Skeletal muscle satellite cell (primary cell): ENCODE results near the gene EIF4E1B.

ENCODE experiments used
- H3K27me3 ChIP-seq: 2 replicates; pipeline ENCODE4 v1.7.0; 2013; ENCODE audit warnings: low read length; ENCODE audit not compliant: control insufficient read depth, insufficient read depth
- H3K36me3 ChIP-seq: 2 replicates; pipeline ENCODE4 v1.7.0; 2013; ENCODE audit warnings: mild to moderate bottlenecking, control low read depth, low read length; ENCODE audit not compliant: insufficient read depth
- H3K4me1 ChIP-seq: 2 replicates; pipeline ENCODE4 v1.7.0; 2013; ENCODE audit warnings: low read length; ENCODE audit not compliant: control insufficient read depth, insufficient read depth
- H3K4me2 ChIP-seq: 2 replicates; pipeline ENCODE4 v1.7.0; 2013; ENCODE audit warnings: mild to moderate bottlenecking, low read length
- H3K4me3 ChIP-seq: 2 replicates; pipeline ENCODE4 v1.7.0; 2013; ENCODE audit warnings: low read length
- H3K9ac ChIP-seq: 2 replicates; pipeline ENCODE4 v1.7.0; 2013; ENCODE audit warnings: mild to moderate bottlenecking, low read depth, low read length, moderate library complexity
- H3K9me3 ChIP-seq: replicated peaks from 2 replicates; pipeline ENCODE4 v1.7.0; 2013; ENCODE audit warnings: mild to moderate bottlenecking, control low read depth, low read length

The EIF4E1B gene

GRCh38 chr5:176629317-176629852, 1.1 kb upstream of the EIF4E1B start:
- H3K9ac ChIP-seq = no peak overlapping the region
- H3K36me3 ChIP-seq = no peaks in the 10 kb centered on the region
- peaks cover 8% of the 10 kb centered on the region for H3K4me1 ChIP-seq
- no peak overlapping the region for H3K4me3 ChIP-seq
- H3K27me3 ChIP-seq = peaks cover 89% of the 10 kb centered on the region
- H3K9me3 ChIP-seq = no peaks in the 10 kb centered on the region
- H3K4me2 ChIP-seq = peak overlapping the region; percentile 88

GRCh38 chr5:176630681-176631222, 277 bp downstream of the EIF4E1B start:
- Histone ChIP-seq H3K9ac (no peak overlapping the region), H3K4me2 (peak overlapping the region; percentile 88), H3K4me1 (peaks cover 8% of the 10 kb centered on the region), H3K27me3 (peaks cover 88% of the 10 kb centered on the region), H3K9me3 (peaks cover 3% of the 10 kb centered on the region), H3K4me3 (peak overlapping the region; percentile 57), H3K36me3 (no peaks in the 10 kb centered on the region)

DNA sequence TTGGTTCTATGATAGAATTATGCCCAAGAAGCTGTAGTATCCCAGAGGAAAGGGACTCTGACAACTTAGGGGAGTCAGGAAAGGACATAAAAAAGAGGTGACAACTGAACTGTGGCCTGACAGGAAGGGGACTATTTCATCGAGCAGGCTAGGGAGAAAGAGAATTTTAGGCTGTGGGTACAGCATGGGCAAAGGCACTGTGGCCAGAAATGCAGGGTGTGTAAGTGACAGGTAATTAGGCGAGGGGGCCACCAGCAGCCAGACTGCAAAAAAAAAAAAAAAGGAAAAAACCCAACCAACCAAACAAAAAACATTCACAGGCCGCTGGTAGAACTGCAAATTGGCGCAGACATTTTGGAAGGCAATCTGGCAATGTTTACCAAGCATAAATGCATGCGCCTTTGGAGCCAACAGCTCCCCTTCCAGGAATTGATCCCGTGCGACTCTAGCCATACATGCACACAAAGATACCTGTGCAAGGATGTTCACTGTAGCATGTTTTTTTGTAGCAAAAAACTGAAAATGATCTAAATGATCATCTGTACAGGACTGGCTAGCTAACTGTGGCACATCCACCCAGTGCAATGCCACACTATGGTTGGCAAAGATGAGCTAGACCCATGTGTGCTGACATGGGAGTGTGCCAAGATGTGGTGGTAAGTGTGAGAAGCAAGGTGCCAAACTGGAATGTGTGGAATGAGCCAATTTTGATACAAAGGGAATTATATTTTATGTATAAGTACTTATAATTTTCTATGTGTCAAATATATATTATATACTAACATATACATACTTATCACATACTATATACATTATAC, 1.1 kb downstream of the EIF4E1B start:
- Histone ChIP-seq H3K4me1 (peaks cover 8% of the 10 kb centered on the region), H3K27me3 (peaks cover 88% of the 10 kb centered on the region)

DNA sequence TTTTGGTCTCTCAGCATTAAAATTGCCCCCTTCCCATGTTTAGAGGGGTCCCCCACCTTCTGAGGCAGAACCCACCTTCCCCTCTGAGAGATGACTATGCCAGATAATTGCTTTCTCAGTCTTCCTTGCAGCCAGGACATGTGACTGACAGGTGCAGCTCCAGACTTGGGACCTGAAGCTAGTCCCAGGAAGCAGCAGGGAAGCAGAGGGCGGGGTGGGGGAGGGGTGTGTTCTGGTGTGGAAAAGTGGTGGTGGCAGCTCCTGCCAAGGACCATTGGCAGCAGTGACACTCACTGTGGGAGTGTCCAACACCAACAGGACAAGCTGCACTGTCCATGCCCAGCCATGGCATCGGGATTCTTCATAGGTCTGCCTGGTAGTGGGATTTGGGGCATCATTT, 2.3 kb downstream of the EIF4E1B start:
- H3K9ac ChIP-seq = no peak overlapping the region
- peaks cover 88% of the 10 kb centered on the region for H3K27me3 ChIP-seq
- no peaks in the 10 kb centered on the region for H3K36me3 ChIP-seq
- no peak overlapping the region for H3K4me3 ChIP-seq
- H3K4me2 ChIP-seq = no peak overlapping the region
- H3K4me1 ChIP-seq = peaks cover 8% of the 10 kb centered on the region
- H3K9me3 ChIP-seq = peaks cover 3% of the 10 kb centered on the region

More for the DNA sequence above, 1.1 kb downstream of the EIF4E1B start:
- H3K9ac ChIP-seq = no peak overlapping the region
- H3K4me2 ChIP-seq = no peak overlapping the region
- H3K9me3 ChIP-seq = peaks cover 3% of the 10 kb centered on the region
- no peaks in the 10 kb centered on the region for H3K36me3 ChIP-seq
- H3K4me3 ChIP-seq = no peak overlapping the region

- H3K9me3 ChIP-seq = peaks cover 3% of the 10 kb centered on the region
- H3K27me3 ChIP-seq = peaks cover 89% of the 10 kb centered on the region
- no peak overlapping the region for H3K9ac ChIP-seq
- no peaks in the 10 kb centered on the region for H3K36me3 ChIP-seq
- H3K4me3 ChIP-seq = no peak overlapping the region
- H3K4me1 ChIP-seq = peaks cover 8% of the 10 kb centered on the region
- H3K4me2 ChIP-seq = no peak overlapping the region
Measured at GRCh38 chr5:176633598-176633997, 3.1 kb downstream of the EIF4E1B start.

DNA sequence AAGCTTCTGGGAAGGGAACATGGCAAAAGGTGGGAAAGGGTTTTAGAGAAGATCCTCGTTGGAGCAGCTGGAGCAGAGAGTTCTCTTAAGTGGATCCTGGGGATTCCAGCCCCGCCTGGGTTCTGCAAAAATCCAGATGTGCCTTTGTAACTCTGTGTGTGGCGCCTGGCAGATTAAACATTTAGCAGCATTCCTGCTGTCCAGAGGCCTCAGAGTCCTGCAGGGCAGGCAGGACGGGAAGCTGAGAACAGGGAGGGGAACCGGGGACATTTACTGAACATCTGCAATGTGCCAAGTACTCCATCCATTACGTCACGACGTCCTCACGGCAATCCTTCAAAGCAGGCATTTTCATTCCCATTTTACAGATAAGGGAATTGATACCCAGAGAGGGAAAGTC, 6.0 kb downstream of the EIF4E1B start:
- Histone ChIP-seq H3K9me3 (peaks cover 3% of the 10 kb centered on the region), H3K4me2 (no peak overlapping the region), H3K4me3 (no peak overlapping the region), H3K9ac (no peak overlapping the region), H3K4me1 (no peaks in the 10 kb centered on the region), H3K36me3 (no peaks in the 10 kb centered on the region), H3K27me3 (peaks cover 61% of the 10 kb centered on the region)

- H3K27me3 ChIP-seq = peaks cover 52% of the 10 kb centered on the region
- H3K9me3 ChIP-seq = peaks cover 3% of the 10 kb centered on the region
- no peaks in the 10 kb centered on the region for H3K36me3 ChIP-seq
- H3K4me3 ChIP-seq = no peak overlapping the region
- H3K4me2 ChIP-seq = no peak overlapping the region
- H3K9ac ChIP-seq = no peak overlapping the region
- H3K4me1 ChIP-seq = no peaks in the 10 kb centered on the region
Measured at GRCh38 chr5:176637556-176637955, 7.1 kb downstream of the EIF4E1B start.

DNA sequence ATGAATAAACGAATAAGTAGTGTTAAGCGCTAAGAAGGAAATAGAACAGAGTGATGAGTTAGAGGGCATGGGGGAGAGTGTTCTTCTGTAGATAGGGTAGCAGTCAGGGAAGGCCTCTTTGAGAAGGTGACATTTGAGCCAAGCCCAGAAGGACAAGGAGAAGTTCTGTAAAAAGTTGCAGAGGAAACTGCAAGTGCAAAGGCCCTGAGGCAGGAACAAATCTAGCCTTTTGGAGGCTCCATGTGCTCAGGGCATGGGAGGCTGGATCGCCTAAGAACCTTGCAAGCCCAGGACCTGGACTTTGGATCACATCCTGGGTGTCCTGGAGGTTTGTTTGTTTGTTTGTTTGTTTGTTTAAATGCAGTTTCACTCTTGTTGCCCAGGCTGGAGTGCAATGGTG, 8.0 kb downstream of the EIF4E1B start:
- Histone ChIP-seq H3K27me3 (peaks cover 43% of the 10 kb centered on the region), H3K4me1 (no peaks in the 10 kb centered on the region), H3K4me2 (no peak overlapping the region), H3K4me3 (no peak overlapping the region), H3K36me3 (no peaks in the 10 kb centered on the region), H3K9me3 (peaks cover 3% of the 10 kb centered on the region), H3K9ac (no peak overlapping the region)

DNA sequence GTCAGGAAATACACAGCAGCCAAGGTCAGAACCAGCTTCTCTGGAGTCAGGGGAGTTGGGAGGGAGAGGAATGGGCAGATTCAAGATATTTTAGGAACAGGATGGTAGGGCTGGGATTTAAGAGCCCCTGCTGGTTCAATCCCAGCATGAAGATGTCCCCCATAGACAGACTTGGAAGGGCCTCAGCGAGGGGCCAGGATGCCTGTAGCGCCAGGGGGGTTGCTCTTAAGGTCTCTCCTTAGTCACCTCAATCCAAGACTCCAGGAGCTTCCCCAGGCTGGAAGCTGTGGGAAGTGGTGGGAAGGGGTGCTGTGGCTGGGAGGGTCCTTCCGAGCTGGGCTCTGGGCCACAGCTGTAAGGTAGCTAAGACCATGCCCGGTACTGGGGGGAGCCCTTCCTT, 8.7 kb downstream of the EIF4E1B start:
- peaks cover 36% of the 10 kb centered on the region for H3K27me3 ChIP-seq
- H3K4me1 ChIP-seq = no peaks in the 10 kb centered on the region
- H3K4me2 ChIP-seq = no peak overlapping the region
- H3K9ac ChIP-seq = no peak overlapping the region
- H3K9me3 ChIP-seq = peaks cover 3% of the 10 kb centered on the region
- H3K4me3 ChIP-seq = no peak overlapping the region
- H3K36me3 ChIP-seq = no peaks in the 10 kb centered on the region

DNA sequence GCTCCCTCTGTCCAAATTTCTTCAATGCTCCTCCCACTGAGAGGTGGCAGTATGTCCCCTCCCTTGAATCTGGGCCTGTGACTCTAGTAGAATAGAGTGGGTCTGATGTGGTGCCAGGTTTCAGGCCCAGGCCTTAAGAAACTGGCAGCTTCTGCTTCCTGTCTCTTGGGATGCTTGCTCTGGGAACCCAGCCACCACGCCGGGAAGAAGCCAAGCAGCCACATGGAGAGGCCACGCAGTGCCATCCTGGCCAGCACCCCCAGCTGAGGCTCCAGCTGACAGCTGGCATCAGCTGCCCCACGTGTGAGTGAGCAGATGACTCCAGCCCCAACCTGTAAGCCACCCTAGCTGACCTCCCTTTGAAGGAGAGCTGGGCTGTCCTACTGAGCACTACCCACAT, 9.5 kb downstream of the EIF4E1B start:
- Histone ChIP-seq H3K4me2 (no peak overlapping the region), H3K9ac (no peak overlapping the region), H3K27me3 (peaks cover 31% of the 10 kb centered on the region), H3K4me1 (no peaks in the 10 kb centered on the region), H3K36me3 (no peaks in the 10 kb centered on the region), H3K9me3 (peaks cover 3% of the 10 kb centered on the region), H3K4me3 (no peak overlapping the region)

GRCh38 chr5:176640616-176641015, 10.1 kb downstream of the EIF4E1B start:
- Histone ChIP-seq H3K4me3 (no peak overlapping the region), H3K9ac (no peak overlapping the region), H3K27me3 (peaks cover 26% of the 10 kb centered on the region), H3K4me2 (no peak overlapping the region), H3K36me3 (no peaks in the 10 kb centered on the region), H3K9me3 (no peaks in the 10 kb centered on the region), H3K4me1 (no peaks in the 10 kb centered on the region)
